PFSK-1 (cell line): ENCODE measurements around the gene FAM20A.

Experiments
- FOXP2 ChIP-seq: optimal IDR thresholded peaks from 2 replicates; pipeline ENCODE3; 2011; ENCODE audit warnings: borderline replicate concordance, control low read depth, inconsistent platforms; ENCODE audit not compliant: insufficient read depth; ENCODE audit errors: extremely low read length, extremely low read depth
- POLR2AphosphoS5 ChIP-seq: IDR thresholded peaks from 2 replicates; pipeline ENCODE4 v1.6.1; 2012; ENCODE audit warnings: low read depth, mild to moderate bottlenecking, control low read depth, low read length, moderate library complexity
- SIN3A ChIP-seq: IDR thresholded peaks from 2 replicates; pipeline ENCODE4 v1.6.1; 2012; ENCODE audit warnings: mild to moderate bottlenecking, low read length, moderate library complexity, borderline replicate concordance; ENCODE audit not compliant: insufficient read depth
- TAF1 ChIP-seq: IDR thresholded peaks from 2 replicates; pipeline ENCODE4 v1.6.1; 2012; ENCODE audit warnings: low read length, control low read depth, borderline replicate concordance; ENCODE audit not compliant: insufficient read depth
- TF ChIP-seq, protein P1 (sequence below), 2 experiments: IDR thresholded peaks; 2 replicates each; pipeline versions ENCODE4 v1.6.1 to v1.8.0; 2011 to 2012; ENCODE audit warnings: low read depth in 2 of 2, low read length in 2 of 2, control low read depth in 1 of 2, inconsistent platforms in 1 of 2, mild to moderate bottlenecking in 1 of 2, moderate library complexity in 1 of 2; ENCODE audit not compliant: insufficient read depth in 1 of 2

FAM20A gene

DNA sequence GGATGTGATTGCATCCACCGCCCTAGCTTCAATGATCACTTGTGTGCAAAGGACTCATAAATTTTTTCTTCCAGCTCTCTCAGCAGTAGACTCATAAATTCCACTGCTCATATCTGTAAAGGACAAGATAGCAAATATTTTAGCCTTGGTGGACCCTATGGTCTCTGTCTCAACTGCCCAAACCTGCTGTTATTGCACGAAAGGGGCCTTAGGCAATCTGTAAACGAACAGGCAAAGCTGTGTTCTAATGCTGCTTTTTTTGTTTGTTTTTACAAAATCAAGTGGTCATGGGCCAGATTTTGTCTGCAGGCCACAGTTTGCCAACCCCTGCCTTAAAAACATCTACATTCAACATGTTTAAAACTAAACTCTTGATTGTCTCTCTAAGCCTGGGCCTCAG lies 34.1 kb downstream of the FAM20A start:
- TF ChIP-seq, protein P1, sequence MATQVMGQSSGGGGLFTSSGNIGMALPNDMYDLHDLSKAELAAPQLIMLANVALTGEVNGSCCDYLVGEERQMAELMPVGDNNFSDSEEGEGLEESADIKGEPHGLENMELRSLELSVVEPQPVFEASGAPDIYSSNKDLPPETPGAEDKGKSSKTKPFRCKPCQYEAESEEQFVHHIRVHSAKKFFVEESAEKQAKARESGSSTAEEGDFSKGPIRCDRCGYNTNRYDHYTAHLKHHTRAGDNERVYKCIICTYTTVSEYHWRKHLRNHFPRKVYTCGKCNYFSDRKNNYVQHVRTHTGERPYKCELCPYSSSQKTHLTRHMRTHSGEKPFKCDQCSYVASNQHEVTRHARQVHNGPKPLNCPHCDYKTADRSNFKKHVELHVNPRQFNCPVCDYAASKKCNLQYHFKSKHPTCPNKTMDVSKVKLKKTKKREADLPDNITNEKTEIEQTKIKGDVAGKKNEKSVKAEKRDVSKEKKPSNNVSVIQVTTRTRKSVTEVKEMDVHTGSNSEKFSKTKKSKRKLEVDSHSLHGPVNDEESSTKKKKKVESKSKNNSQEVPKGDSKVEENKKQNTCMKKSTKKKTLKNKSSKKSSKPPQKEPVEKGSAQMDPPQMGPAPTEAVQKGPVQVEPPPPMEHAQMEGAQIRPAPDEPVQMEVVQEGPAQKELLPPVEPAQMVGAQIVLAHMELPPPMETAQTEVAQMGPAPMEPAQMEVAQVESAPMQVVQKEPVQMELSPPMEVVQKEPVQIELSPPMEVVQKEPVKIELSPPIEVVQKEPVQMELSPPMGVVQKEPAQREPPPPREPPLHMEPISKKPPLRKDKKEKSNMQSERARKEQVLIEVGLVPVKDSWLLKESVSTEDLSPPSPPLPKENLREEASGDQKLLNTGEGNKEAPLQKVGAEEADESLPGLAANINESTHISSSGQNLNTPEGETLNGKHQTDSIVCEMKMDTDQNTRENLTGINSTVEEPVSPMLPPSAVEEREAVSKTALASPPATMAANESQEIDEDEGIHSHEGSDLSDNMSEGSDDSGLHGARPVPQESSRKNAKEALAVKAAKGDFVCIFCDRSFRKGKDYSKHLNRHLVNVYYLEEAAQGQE (IDR thresholded peaks at IDR 0.05; ENCODE audit: insufficient read depth in 1 of 2, low read depth in 2 of 2, low read length in 2 of 2), result no peak
- no peak for TF ChIP-seq POLR2AphosphoS5
- no peak for TF ChIP-seq FOXP2
- no peak for TF ChIP-seq TAF1
- no peak for TF ChIP-seq SIN3A

DNA sequence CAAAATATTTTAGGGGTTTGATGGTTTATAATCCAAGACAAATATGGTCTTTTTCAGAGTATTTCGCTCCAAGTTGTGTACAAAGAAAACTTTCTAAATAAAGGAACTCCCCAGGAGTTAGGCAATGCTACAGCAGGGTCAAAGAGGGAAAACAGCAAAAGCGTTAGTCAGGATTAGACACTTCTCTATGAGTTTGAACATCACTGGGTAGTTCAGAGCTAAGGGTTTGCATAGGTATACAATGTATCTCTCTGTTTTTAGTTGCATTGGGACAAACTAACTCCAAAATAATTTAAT lies 34.8 kb downstream of the FAM20A start:
- TF ChIP-seq TAF1 (no peak), FOXP2 (no peak), POLR2AphosphoS5 (no peak), SIN3A (no peak)
- TF ChIP-seq, protein P1 (IDR thresholded peaks at IDR 0.05; ENCODE audit: insufficient read depth in 1 of 2, low read depth in 2 of 2, low read length in 2 of 2), result no peak

DNA sequence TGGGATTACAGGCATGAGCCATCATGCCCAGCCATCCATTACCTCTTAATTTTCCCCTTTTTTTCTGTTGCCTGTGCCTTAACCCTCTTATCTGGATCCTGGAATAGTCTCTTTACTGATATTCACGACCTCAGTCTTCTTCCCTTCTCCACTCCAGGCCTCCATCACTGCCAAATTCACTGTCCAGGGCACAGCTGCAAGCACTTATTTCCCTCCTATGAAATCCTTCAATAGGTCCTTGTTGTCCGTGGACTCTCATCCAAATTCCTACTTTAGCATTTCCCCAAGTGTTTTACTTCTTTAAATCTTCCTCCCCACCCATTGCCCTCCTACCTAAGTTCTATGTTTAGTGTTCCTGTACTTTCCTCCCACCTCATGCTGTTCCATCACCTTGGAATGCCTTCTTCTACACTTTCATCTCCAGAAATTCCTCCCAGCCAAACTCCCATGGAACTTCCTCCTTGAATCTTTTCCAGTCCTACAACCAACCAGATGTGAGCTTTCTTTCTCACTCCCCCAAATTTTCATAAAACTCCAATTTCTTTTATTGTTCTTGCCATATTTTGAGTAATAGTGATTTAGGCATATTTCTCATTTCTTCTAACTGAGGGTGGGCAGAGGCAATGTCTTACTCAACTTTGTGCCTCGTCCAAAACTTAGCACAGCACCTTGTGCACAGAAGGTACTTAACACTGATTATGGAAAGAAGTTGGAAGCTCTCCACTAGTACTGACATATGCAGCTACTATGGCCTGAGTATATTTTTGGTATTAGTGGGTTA lies 35.3 kb downstream of the FAM20A start:
- TF ChIP-seq TAF1, result no peak
- no peak for TF ChIP-seq POLR2AphosphoS5
- no peak for TF ChIP-seq SIN3A
- TF ChIP-seq, protein P1 (IDR thresholded peaks at IDR 0.05; ENCODE audit: insufficient read depth in 1 of 2, low read depth in 2 of 2, low read length in 2 of 2), result no peak
- no peak for TF ChIP-seq FOXP2

DNA sequence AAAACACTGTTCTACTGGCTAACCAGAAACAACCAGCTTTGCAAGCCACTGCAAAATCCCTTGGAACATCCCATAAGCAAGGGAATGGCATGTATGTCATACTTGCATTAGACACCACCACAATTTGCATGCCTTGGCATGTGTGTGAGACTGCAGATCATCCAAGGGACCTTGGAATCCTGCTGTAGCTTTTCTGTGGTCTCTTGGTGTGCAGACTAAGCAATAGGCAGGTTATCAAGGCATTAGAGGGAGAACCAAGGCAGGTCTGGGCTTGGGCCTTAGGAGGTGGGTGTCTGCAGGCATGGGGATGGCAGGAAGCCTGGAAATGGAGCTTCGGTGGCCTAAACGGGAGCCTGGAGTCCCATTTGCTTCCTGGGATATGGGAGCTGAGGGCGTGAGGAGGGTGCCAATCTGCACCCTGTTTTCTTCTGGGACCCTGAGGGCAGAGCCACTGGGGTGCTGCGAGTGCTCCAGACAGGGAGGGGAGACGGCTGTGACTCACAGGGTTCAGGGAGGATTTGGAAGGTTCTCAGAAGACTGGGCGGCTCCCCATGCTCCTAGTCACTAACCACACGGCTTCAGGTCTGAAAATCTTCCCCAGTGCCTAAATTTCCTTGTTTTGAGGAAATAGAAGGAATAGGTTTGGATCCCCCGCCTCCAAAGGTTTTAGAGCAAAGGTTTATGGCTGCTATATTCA lies 36.6 kb downstream of the FAM20A start:
- TF ChIP-seq TAF1, result no peak
- TF ChIP-seq POLR2AphosphoS5, result no peak
- TF ChIP-seq FOXP2, result no peak
- no peak for TF ChIP-seq SIN3A
- TF ChIP-seq, protein P1 (IDR thresholded peaks at IDR 0.05; ENCODE audit: insufficient read depth in 1 of 2, low read depth in 2 of 2, low read length in 2 of 2), result no peak
